GM12878 (cell line): Measurements from ENCODE around the gene TAF6.

Experiments used
- CTCF ChIP-seq, 3 experiments: IDR thresholded peaks in 2 of 3; conservative IDR thresholded peaks in 1 of 3; 2 replicates each; pipeline ENCODE4 v1.5.1; 2011; ENCODE audit warnings: low read depth in 3 of 3, low read length in 3 of 3, mild to moderate bottlenecking in 3 of 3, control low read depth in 2 of 3, moderate library complexity in 2 of 3, inconsistent platforms in 1 of 3, mixed read lengths in 1 of 3; ENCODE audit not compliant: control insufficient read depth in 2 of 3, insufficient read depth in 1 of 3; ENCODE audit errors: extremely low read depth in 1 of 3
- GABPA ChIP-seq: IDR thresholded peaks from 2 replicates; pipeline ENCODE4 v1.6.1; 2014; ENCODE audit warnings: antibody characterized with exemption, low read depth, mild to moderate bottlenecking, inconsistent platforms
- MEF2B ChIP-seq: fragments of 450-650 bp; IDR thresholded peaks from 2 replicates; pipeline ENCODE4 v1.6.1; 2018; ENCODE audit warnings: mild to moderate bottlenecking, moderate library complexity; ENCODE audit not compliant: partially characterized antibody, poor library complexity, severe bottlenecking
- PKNOX1 ChIP-seq: fragments of 450-650 bp; IDR thresholded peaks from 2 replicates; pipeline ENCODE4 v1.6.1; 2016; ENCODE audit warnings: mild to moderate bottlenecking
- SUPT20H ChIP-seq: IDR thresholded peaks from 2 replicates; pipeline ENCODE4 v1.6.1; 2011; ENCODE audit warnings: low read depth, mild to moderate bottlenecking, low read length, moderate library complexity, borderline replicate concordance; ENCODE audit not compliant: control insufficient read depth
- ZBTB40 ChIP-seq: fragments of 450-650 bp; IDR thresholded peaks from 2 replicates; pipeline ENCODE4 v1.6.1; 2016; ENCODE audit warnings: mild to moderate bottlenecking, moderate library complexity, borderline replicate concordance

DNA sequence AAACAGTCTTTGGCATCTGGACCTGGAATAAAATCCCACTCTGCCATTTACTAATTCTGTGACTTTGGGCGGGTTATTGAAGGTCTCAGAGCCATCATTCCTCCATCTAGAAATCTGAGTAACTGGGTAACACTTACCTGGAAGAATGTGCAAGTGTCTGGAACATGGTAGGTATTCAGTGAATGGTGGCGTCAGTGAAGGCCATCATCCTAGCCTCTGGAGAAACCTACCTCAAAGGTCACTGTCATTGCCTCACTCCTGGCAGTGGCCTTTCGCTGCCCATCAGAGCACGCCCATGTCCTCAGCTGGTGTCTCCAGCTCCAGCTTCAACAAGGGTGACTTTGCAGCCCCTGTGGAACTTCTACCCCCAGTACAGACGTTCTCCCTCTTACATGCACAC lies 44.7 kb upstream of the TAF6 start:
- TF ChIP-seq CTCF (IDR thresholded peaks at IDR 0.05 in 2 of 3, conservative IDR thresholded peaks at IDR 0.05 in 1 of 3; ENCODE audit: control insufficient read depth in 2 of 3, extremely low read depth in 1 of 3, insufficient read depth in 1 of 3, low read depth in 3 of 3, low read length in 3 of 3) (no peak), MEF2B (no peak), GABPA (no peak), SUPT20H (no peak), PKNOX1 (no peak), ZBTB40 (no peak)
